ENCODE results near the gene MED27. TPM values are rescaled to one million over a fixed set of nuclear protein-coding genes. Genes with fewer than 3 reads are reported as not detected.

MED27 gene
- total RNA-seq, 2 donors from 2014 or later = 29.8 to 37.0 TPM

- Histone ChIP-seq H3K9me3 (ENCODE audit: control insufficient read depth, low read length) (no peaks in the 10 kb centered on the region), H3K27me3 (ENCODE audit: control insufficient read depth, insufficient read depth, low read length, poor library complexity, severe bottlenecking) (no peaks in the 10 kb centered on the region), H3K36me3 (ENCODE audit: control insufficient read depth, insufficient read depth, low read length) (no peaks in the 10 kb centered on the region), H3K9ac (ENCODE audit: extremely low read depth, low read length, poor library complexity, severe bottlenecking) (no peak overlapping the region), H3K27ac (ENCODE audit: low read depth, low read length) (no peak overlapping the region), H3K4me3 (ENCODE audit: low read length) (no peak overlapping the region), H3K4me1 (ENCODE audit: control insufficient read depth, insufficient read depth, low read length) (no peaks in the 10 kb centered on the region)
- Mint-ChIP-seq H3K27ac (no peak overlapping the region), H3K4me1 (no peaks in the 10 kb centered on the region), H3K9me3 (no peaks in the 10 kb centered on the region), H3K27me3 (ENCODE audit: insufficient read depth) (peaks cover 2% of the 10 kb centered on the region), H3K36me3 (ENCODE audit: low read depth) (no peaks in the 10 kb centered on the region), H3K4me3 (no peak overlapping the region)
- no peak for DNase-seq
- 90 to 95% methylated on average over 11 to 15 of the region's 15 CpGs for WGBS, 2 experiments (ENCODE audit: insufficient coverage in 1 of 2, insufficient read length in 1 of 2)
- no peak for TF ChIP-seq CTCF (conservative IDR thresholded peaks at IDR 0.05)
Measured at GRCh38 chr9:131824953-131825495, 254.6 kb downstream of the MED27 start.

- TF ChIP-seq CTCF (conservative IDR thresholded peaks at IDR 0.05) = no peak
Measured at GRCh38 chr9:131824155-131824594, 255.5 kb downstream of the MED27 start.

GRCh38 chr9:131823701-131824146 is 255.9 kb downstream of the MED27 start:
- peaks cover 3% of the 10 kb centered on the region for H3K27me3 Mint-ChIP-seq (ENCODE audit: insufficient read depth)

More at GRCh38 chr9:131824155-131824594, 255.5 kb downstream of the MED27 start:
- WGBS, 2 experiments (ENCODE audit: insufficient coverage in 1 of 2, insufficient read length in 1 of 2) = 89 to 90% methylated on average over 18 to 20 of the region's 20 CpGs
- no peaks in the 10 kb centered on the region for H3K36me3 ChIP-seq (ENCODE audit: control insufficient read depth, insufficient read depth, low read length)
- no peaks in the 10 kb centered on the region for H3K4me1 ChIP-seq (ENCODE audit: control insufficient read depth, insufficient read depth, low read length)
- no peak overlapping the region for H3K4me3 ChIP-seq (ENCODE audit: low read length)
- Mint-ChIP-seq H3K27me3 (ENCODE audit: insufficient read depth) (peaks cover 3% of the 10 kb centered on the region), H3K4me1 (no peaks in the 10 kb centered on the region), H3K9me3 (no peaks in the 10 kb centered on the region), H3K27ac (no peak overlapping the region), H3K4me3 (no peak overlapping the region), H3K36me3 (ENCODE audit: low read depth) (no peaks in the 10 kb centered on the region)
- DNase-seq = no peak
- no peaks in the 10 kb centered on the region for H3K27me3 ChIP-seq (ENCODE audit: control insufficient read depth, insufficient read depth, low read length, poor library complexity, severe bottlenecking)
- H3K9ac ChIP-seq (ENCODE audit: extremely low read depth, low read length, poor library complexity, severe bottlenecking) = no peak overlapping the region
- H3K9me3 ChIP-seq (ENCODE audit: control insufficient read depth, low read length) = no peaks in the 10 kb centered on the region
- H3K27ac ChIP-seq (ENCODE audit: low read depth, low read length) = peak overlapping the region; percentile 75

More at GRCh38 chr9:131823701-131824146, 255.9 kb downstream of the MED27 start:
- Histone ChIP-seq H3K9me3 (ENCODE audit: control insufficient read depth, low read length) (no peaks in the 10 kb centered on the region), H3K27me3 (ENCODE audit: control insufficient read depth, insufficient read depth, low read length, poor library complexity, severe bottlenecking) (no peaks in the 10 kb centered on the region), H3K36me3 (ENCODE audit: control insufficient read depth, insufficient read depth, low read length) (no peaks in the 10 kb centered on the region), H3K27ac (ENCODE audit: low read depth, low read length) (peak overlapping the region; percentile 75), H3K4me1 (ENCODE audit: control insufficient read depth, insufficient read depth, low read length) (no peaks in the 10 kb centered on the region), H3K4me3 (ENCODE audit: low read length) (no peak overlapping the region), H3K9ac (ENCODE audit: extremely low read depth, low read length, poor library complexity, severe bottlenecking) (no peak overlapping the region)
- no peaks in the 10 kb centered on the region for H3K9me3 Mint-ChIP-seq
- no peak for TF ChIP-seq CTCF (conservative IDR thresholded peaks at IDR 0.05)
- H3K36me3 Mint-ChIP-seq (ENCODE audit: low read depth) = no peaks in the 10 kb centered on the region
- H3K27ac Mint-ChIP-seq = no peak overlapping the region
- 78 to 91% methylated on average over 18 to 35 of the region's 35 CpGs for WGBS, 2 experiments (ENCODE audit: insufficient coverage in 1 of 2, insufficient read length in 1 of 2)
- no peak for DNase-seq
- H3K4me1 Mint-ChIP-seq = no peaks in the 10 kb centered on the region
- no peak overlapping the region for H3K4me3 Mint-ChIP-seq

Measured in endodermal cell (in vitro differentiated cells).